Measurements from ENCODE around the gene USP3. TPM values are rescaled to one million over a fixed set of nuclear protein-coding genes. Genes with fewer than 3 reads are reported as not detected.

USP3 gene
- total and polyA plus RNA-seq, 10 of the 15 experiments (the other 5 are each of a cell fraction or from before 2014, with no cell fraction given), result 23.8 to 64.5 (median 50.3) TPM

GRCh38 chr15:63509955-63510940 is 5.9 kb downstream of the USP3 start:
- DNase-seq (ENCODE audit: low read depth, low spot score) (no peak), ATAC-seq (peak; percentile 29), FAIRE-seq (no peak)
- H2AFZ ChIP-seq (ENCODE audit: control insufficient read depth, low read depth, low read length), result no peak overlapping the region
- 17% methylated on average over 5 of the region's 5 CpGs for WGBS (ENCODE audit: insufficient coverage, insufficient replicate concordance, low lambda C conversion rate, missing lambda C conversion rate)
- peak overlapping the region; percentile 65 for H3K4me2 ChIP-seq (ENCODE audit: control insufficient read depth, insufficient read depth)
- ChIA-PET CTCF (interaction anchor here (0.7 to 3.1 kb wide), 25 partner anchors 9 to 318 kb away, joined by 3 to 20 read pairs (median 5); no protein-coding TSS in a partner anchor), RAD21 (ENCODE audit: unreplicated experiment) (interaction anchor here (0.7 to 5.3 kb wide), 36 partner anchors 8 to 315 kb away, joined by 3 to 28 read pairs (median 7); partner anchors contain the start of gene FBXL22), POLR2A (interaction anchor here (0.6 to 2.4 kb wide), 19 partner anchors 8 to 277 kb away, joined by 3 to 14 read pairs (median 3); no protein-coding TSS in a partner anchor), SMC1A (ENCODE audit: uncharacterized antibody, unreplicated experiment) (interaction anchor here (0.8 to 6.5 kb wide), 30 partner anchors 9 to 583 kb away, joined by 3 to 130 read pairs (median 7); partner anchors contain the start of gene CIAO2A)
- no peaks in the 10 kb centered on the region for H3K27me3 ChIP-seq (replicated peaks in 1 of 2; ENCODE audit: control insufficient read depth in 2 of 2, insufficient read depth in 2 of 2, low read length in 1 of 2)
- no peaks in the 10 kb centered on the region for H3K9me3 ChIP-seq (replicated peaks; ENCODE audit: control insufficient read depth, insufficient read depth, low read length)
- no peaks in the 10 kb centered on the region for H3K36me3 ChIP-seq (ENCODE audit: control insufficient read depth in 2 of 2, insufficient read depth in 2 of 2, low read length in 1 of 2)
- in situ Hi-C loops (cut with MboI) (no loop called here), intact Hi-C loops (cut with micrococcal nuclease; ENCODE audit: unreplicated experiment) (loop anchor here (5.0 to 10.0 kb wide), 5 partner anchors 32 to 585 kb away; partner anchors contain the start of genes CIAO2A, FBXL22 and SNX1)
- H4K20me1 ChIP-seq (ENCODE audit: control insufficient read depth, insufficient read depth), result no peaks in the 10 kb centered on the region
- H3K79me2 ChIP-seq (ENCODE audit: control insufficient read depth, insufficient read depth, low read length), result peaks cover 99% of the 10 kb centered on the region
- H3K9ac ChIP-seq (ENCODE audit: control insufficient read depth, insufficient read depth, low read length), result no peak overlapping the region
- BruUV-seq (replicated peaks), result no TSS peak
- TF ChIP-seq JUNB (IDR thresholded peaks at IDR 0.05), result peak; percentile 49
- TF ChIP-seq TBL1XR1 (IDR thresholded peaks at IDR 0.05; ENCODE audit: low read depth, low read length), result 0 out of 2 replicates have a peak, but pooled peaks have one; percentile 43
- peak; percentile 82 for TF ChIP-seq PKNOX1 (IDR thresholded peaks at IDR 0.05)
- no peak for TF ChIP-seq TCF7 (IDR thresholded peaks at IDR 0.05; ENCODE audit: borderline replicate concordance)
- no peak for TF ChIP-seq USF2 (IDR thresholded peaks at IDR 0.05; ENCODE audit: borderline replicate concordance, low read depth, low read length)
- TF ChIP-seq ZNF24 (IDR thresholded peaks at IDR 0.05), result peak; percentile 81
- TF ChIP-seq RUNX3 (IDR thresholded peaks at IDR 0.05; ENCODE audit: low read length), result 0 out of 2 replicates have a peak, but pooled peaks have one; percentile 9
- no peak for TF ChIP-seq SMARCA5 (IDR thresholded peaks at IDR 0.05)
- H3K4me1 ChIP-seq (ENCODE audit: control insufficient read depth, insufficient read depth, low read length), result peaks cover 28% of the 10 kb centered on the region
- no peak overlapping the region; the same call in 1 of the 2 replicates for H3K27ac ChIP-seq (ENCODE audit: control insufficient read depth, insufficient read depth)
- peak overlapping the region; percentile 19 for H3K4me3 ChIP-seq
